Renal cortex interstitium (tissue), 11 donors: Measurements from ENCODE around the gene TTL. TPM values are rescaled to one million over a fixed set of nuclear protein-coding genes. Genes with fewer than 3 reads are reported as not detected.

Experiments
- DNase-seq, 11 donors: peaks; one replicate each; pipeline ENCODE4 v3.0.0-alpha.2; 2013; ENCODE audit warnings: low read depth in 9 of 11, low spot score in 4 of 11; ENCODE audit errors: extremely low read depth in 1 of 11
- polyA plus RNA-seq, 3 donors: library from polyadenylated mRNA; unstranded; fragments of 120-200 nt; gene quantifications; one replicate each; pipeline ENCODE4 v1.2.1, GENCODE V29; 2013; ENCODE audit not compliant: insufficient read length in 3 of 3

Gene TTL
- polyA plus RNA-seq, 3 donors = 36.9 to 42.2 (median 41.1) TPM

DNA sequence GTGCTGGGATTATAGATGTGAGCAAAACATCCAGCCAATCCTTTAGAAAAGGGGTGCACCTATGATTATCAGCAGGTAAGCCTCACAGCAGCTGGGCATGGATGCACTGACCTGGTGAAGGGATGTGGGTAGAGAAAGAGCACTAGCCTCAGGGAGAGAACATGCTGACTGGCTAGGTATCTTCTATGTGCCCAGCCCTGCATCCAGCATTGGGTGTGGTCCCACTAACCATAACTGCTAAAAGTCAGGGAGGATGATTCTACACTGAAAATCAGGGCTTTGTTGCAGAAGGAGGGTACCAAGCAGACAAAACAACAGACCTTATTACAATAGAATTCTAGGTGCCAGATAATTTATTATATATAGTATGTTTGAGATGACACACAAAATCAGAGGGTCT, 27.4 kb upstream of the TTL start:
- DNase-seq = no peak

GRCh38 chr2:112459372-112459771, 22.6 kb upstream of the TTL start:
- no peak for DNase-seq

DNA sequence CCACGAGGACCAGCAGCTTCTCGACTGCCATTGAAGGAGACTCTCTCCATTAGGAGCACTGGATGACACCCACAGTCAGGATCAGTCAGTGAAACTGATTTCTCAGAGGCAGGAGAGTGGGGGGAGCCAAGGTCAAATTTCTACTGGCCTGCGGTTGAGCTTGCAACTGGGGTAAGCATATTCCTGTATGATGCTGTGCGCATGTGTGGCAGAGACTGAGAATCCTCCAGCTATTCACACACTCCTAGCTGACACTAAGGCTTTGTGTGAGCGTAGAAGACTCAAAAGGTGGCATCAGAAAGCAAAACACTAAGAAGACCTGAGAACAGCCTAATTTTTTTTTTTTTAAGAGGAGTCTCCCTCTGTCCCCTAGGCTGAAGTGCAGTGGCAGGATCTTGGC, 19.8 kb upstream of the TTL start:
- no peak for DNase-seq

DNA sequence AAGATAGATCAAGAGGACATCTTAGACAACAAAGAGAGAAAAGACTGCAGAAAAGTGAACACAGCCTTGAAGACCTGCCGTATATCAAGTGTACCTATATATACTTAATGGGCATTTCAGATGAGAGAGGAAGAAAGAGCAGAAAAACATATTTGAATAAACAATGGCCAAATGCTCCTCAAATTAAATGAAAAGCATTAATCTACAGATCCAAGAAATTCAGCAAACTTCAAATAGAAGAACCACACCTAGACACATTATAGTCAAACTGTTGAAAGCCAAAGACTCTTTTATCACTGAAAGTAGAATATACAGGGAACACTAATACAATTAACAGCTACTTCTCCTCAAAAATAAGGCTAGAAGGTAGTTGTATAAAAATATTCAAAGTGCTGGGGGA, 18.7 kb upstream of the TTL start:
- no peak for DNase-seq

DNA sequence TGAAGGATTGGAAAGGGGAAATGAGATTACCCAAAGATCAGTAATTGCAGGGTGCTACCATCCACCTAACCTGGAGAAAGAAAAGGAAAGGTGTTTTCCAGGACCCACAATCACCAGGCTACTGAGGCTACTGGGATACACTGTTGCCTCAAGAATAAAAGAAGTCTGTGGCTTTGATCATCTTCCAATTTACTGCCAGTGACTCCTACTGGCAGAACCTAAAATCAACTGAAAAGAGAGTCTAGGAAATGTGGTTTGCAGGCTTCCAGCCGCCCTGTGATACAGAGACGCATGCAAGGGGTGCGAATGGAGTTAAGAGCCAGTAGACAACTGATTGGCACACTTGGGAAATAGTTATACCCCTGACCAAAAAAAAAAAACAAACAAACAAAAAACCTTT, 16.6 kb upstream of the TTL start:
- DNase-seq = no peak

GRCh38 chr2:112472547-112473263, 9.3 kb upstream of the TTL start:
- DNase-seq = no peak

DNA sequence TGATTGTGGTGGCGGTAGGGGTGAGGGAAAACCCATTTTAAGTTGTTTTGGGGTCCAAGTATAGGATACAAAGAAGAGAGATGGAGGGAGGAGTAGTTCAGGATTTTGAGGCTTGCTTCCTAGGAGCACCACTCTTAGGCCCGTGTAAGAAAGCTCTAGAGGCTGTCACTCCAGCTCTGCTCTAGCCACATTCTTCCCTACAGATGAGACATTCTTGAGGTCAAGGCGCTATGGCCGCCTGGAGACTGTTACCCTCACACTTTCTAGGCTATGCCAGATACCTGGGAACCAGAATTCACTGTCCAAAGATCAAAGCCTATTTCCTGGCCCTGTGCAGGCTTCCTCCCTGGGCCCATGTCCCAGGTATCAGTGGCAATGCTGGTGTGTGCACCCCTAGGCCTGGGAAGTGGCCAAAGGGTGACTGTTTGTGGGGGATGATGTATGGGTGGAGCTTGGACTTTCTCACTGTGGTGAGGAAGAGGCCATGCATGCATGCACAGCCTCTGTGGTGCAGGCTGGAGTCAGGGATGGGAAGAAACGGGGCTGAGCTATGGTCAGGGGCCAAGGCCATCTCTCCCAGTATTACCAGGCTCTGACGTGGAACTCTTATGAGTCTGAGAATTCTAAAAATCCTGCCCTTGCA, 7.0 kb upstream of the TTL start:
- DNase-seq = no peak

- DNase-seq = no peak
Observed at GRCh38 chr2:112476434-112476833, 5.5 kb upstream of the TTL start.

GRCh38 chr2:112480530-112481049, 1.4 kb upstream of the TTL start:
- DNase-seq = peak in 3 of 11 donors; percentile 11 to 14 (median 13)

DNA sequence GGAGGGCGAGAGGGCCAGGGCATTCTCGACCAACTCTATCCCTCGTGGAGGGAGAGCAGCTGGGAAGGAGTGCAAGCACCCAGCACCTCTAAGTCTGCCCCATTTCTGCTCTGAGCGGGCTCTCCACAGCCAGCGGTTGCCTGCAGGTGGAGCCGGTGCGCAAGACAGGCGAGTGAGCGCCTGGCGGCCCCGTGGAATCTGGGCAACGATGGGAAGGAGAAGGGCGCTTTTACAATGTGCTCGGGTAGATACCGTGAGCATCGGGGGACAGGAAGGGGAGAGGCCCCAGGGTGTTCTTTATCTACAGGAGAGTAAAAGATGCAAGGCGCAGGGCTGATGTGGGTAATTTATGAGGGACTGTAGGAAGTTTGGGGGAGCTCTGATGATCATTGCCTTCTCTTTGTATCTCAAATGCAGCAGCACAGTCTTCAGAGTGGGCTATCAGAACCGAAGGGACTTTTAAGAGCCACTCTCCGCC, 867 bp upstream of the TTL start:
- peak in 9 of 11 donors; percentile 59 to 74 (median 68) for DNase-seq

GRCh38 chr2:112482309-112483041, 519 bp downstream of the TTL start:
- peak in 5 of 11 donors; percentile 11 to 39 (median 17) for DNase-seq

- peak in 4 of 11 donors; percentile 20 to 46 (median 36) for DNase-seq
Observed at GRCh38 chr2:112483042-112483473, 1.1 kb downstream of the TTL start.

DNA sequence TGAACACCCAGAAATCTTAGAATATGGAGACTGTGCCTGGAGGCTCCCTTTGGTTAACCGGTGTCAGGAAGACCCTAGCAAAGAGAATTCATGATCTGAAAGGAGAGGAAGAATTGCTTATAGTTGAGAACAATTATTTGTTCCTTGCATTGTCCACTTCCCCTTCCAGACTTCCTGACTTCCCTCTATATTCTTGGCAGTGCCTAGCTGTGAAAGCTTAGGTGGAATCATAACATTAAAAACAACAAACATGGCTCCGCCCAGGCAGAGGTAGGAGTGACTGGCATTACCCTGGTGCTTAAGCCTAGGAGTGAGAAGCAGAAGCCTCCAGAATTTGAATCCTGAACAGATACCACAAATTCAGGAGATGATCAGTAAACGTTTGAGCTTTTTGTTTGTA, 1.9 kb downstream of the TTL start:
- DNase-seq = no peak

DNA sequence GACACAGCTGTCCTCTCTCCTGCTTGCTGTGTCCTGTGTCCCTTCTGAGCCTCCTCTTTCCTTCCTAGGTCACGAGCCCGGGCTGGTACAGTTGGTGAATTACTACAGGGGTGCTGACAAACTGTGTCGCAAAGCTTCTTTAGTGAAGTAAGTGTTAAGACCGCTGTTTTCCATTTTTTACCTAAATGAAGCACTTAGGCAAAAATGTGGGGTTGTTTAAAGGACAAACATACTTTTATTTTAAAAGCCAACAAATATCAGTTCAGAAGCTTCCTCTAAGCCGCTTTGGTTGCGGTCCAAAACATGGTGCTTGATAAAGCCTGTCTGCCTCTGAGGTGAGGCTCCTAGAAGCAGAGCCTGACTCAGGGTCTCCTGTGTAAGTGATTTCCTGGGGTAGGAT, 3.9 kb downstream of the TTL start:
- no peak for DNase-seq

DNA sequence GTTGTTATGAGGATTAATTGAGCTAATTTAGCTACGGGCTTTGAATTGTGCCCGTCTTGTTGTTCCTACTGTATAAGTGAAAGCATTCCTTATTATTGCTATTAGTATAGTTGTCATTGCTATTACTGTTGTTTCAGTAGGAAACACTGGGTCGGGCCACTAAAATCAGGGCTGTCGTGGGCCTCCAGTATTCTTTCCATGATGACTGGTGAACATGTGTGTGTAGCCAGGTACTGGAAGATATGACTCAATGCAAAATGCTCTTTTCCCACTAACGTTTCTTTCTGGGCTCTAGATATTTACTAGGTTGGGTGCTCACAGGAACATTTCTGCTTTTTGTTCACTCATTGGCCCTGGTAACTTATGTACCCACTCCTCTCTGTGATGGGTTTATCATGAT, 4.9 kb downstream of the TTL start:
- no peak for DNase-seq

DNA sequence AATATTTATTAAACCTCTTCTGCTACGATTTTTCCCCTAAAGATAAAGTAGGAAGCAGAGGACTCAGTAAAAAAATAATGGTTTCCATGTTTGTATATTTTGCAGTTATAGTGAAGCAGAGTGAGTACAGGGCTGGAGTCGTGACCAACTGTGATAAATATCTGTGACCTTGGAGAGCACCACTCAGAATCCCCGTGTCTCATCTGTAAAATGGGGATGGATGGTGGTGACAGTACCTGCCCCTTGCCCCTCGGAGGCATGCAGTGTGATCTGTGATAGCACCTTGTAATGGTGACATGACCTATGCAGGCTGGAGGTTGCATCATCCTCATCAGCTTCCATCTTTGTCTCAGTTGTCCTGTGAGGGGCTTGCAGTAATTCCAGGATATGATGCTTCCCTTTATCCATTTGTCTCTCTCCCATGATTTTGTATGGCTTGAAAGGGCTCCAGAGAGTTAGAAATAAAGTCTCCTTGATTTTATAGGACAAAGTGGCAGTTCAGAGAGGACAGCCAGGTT, 5.5 kb downstream of the TTL start:
- no peak for DNase-seq

DNA sequence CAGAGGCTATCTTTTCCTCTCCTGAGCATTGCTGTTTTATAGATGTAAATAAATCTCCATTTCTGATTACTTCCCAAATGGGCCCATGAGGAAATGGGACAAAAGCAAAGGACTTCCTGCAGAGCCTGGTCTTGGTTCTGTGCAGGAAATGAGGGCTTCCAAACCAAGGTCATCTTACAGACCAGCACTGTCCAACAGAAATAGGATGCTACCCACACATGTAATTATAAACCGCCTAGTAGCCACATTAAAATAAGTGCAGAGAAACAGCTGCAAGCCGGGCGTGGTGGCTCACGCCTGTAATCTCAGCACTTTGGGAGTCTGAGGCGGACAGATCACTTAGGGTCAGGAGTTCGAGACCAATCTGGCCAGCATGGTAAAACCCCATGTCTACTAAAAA, 6.2 kb downstream of the TTL start:
- DNase-seq = no peak

DNA sequence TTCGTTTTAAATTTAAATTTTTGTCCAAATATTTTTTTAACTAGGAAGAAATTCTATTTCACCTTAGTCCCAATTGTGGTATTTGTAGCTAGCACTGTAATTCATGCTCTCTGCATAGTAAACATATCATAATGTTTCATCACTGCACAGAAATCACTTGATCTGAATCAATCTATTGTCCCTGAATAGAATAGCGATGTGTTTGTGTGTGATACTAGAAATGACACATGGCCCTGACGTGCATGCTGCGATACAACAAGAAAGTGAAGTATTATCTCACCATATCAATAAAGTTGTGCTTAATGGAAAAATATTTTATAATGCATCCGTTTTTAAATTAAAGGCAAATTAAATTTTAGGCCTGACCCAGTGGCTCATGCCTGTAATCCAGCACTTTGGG, 10.0 kb downstream of the TTL start:
- no peak for DNase-seq

GRCh38 chr2:112493048-112493447, 11.1 kb downstream of the TTL start:
- no peak for DNase-seq
